Skeletal muscle tissue (tissue), 4 donors: Measurements from ENCODE around the gene ING5. TPM values are rescaled to one million over a fixed set of nuclear protein-coding genes. Genes with fewer than 3 reads are reported as not detected.
A peak's percentile ranks its signal among the peaks of the same experiment; 100 is the strongest.

Source experiments
- H3K27ac ChIP-seq: one replicate; pipeline ENCODE4 v1.7.0; 2013; ENCODE audit warnings: mild to moderate bottlenecking, low read depth, low read length, inconsistent platforms
- H3K27me3 ChIP-seq, 3 donors: one replicate each; pipeline ENCODE4 v1.7.0; 2013; ENCODE audit warnings: low read length in 3 of 3; ENCODE audit not compliant: control insufficient read depth in 3 of 3, insufficient read depth in 3 of 3
- H3K36me3 ChIP-seq, 3 donors: one replicate each; pipeline ENCODE4 v1.7.0; 2013; ENCODE audit warnings: low read length in 3 of 3; ENCODE audit not compliant: control insufficient read depth in 3 of 3, insufficient read depth in 3 of 3
- H3K4me1 ChIP-seq, 3 donors: one replicate each; pipeline ENCODE4 v1.7.0; 2013; ENCODE audit warnings: low read length in 3 of 3, mild to moderate bottlenecking in 3 of 3; ENCODE audit not compliant: control insufficient read depth in 3 of 3, insufficient read depth in 3 of 3
- H3K4me3 ChIP-seq, 3 donors: one replicate each; pipeline ENCODE4 v1.7.0; 2013; ENCODE audit warnings: low read length in 3 of 3
- H3K9ac ChIP-seq, 3 donors: one replicate each; pipeline ENCODE4 v1.7.0; 2013; ENCODE audit warnings: low read length in 3 of 3, mild to moderate bottlenecking in 3 of 3, moderate library complexity in 2 of 3, low read depth in 1 of 3
- H3K9me3 ChIP-seq, 3 donors: one replicate each; pipeline ENCODE4 v1.7.0; 2013; ENCODE audit warnings: low read length in 3 of 3; ENCODE audit not compliant: control insufficient read depth in 3 of 3
- total RNA-seq: library from RNA; depleted of rRNA; stranded (reverse); fragments of >200 nt; gene quantifications from one replicate; pipeline ENCODE4 v1.2.3, GENCODE V29; 2014
- donor health status: Osteomylitis.

ING5 gene
- total RNA-seq, 1 donor from 2014 or later: 16.7 TPM

DNA sequence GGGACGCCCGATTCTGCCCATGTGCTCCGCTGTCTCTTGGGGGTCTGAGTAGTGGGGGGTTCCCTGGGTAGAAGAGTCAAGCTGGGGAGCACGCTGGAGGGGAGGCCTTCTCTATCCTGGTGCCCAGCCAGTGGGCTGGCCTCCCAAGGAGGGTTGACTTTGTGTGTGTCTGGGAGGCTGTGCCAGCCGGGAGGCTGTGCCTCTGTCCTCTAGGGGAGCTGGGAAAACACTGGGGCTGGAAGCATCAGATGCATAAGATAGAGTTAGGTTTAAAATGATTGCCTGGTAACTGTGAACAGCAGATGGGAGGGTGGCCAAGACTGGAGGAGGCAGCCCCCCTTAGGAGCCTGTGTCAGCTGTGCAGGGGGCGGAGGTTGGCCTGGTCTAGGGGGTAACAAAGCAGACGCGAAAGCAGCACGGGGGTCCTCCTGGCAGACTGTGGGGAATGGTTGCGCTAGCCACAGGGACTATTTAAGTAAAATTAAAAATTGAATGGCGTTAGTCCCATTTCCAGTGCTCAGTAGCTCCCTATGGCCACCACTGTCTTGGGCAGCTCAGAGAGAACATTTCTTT, 1.3 kb downstream of the ING5 start:
- H3K36me3 ChIP-seq: peaks cover 16 to 20% (median 18%) of the 10 kb centered on the region in 3 donors
- peak overlapping the region; percentile 76 to 85 (median 81) for H3K9ac ChIP-seq
- H3K4me1 ChIP-seq: peaks cover 8 to 14% (median 12%) of the 10 kb centered on the region in 3 donors
- H3K9me3 ChIP-seq: peaks cover 0 to 3% (median 0%) of the 10 kb centered on the region in 3 donors
- peak overlapping the region; percentile 70 to 83 (median 83) for H3K4me3 ChIP-seq
- H3K27ac ChIP-seq: peak overlapping the region; percentile 71
- no peaks in the 10 kb centered on the region for H3K27me3 ChIP-seq

- H3K27ac ChIP-seq: no peak overlapping the region
Measured at GRCh38 chr2:241706537-241706936, 4.7 kb downstream of the ING5 start.

GRCh38 chr2:241708879-241709278, 7.0 kb downstream of the ING5 start:
- no peaks in the 10 kb centered on the region for H3K27me3 ChIP-seq
- no peak overlapping the region for H3K27ac ChIP-seq
- peaks cover 47 to 56% (median 52%) of the 10 kb centered on the region in 3 donors for H3K36me3 ChIP-seq
- H3K9me3 ChIP-seq: peaks cover 0 to 3% (median 0%) of the 10 kb centered on the region in 3 donors
- H3K4me3 ChIP-seq: no peak overlapping the region
- no peaks in the 10 kb centered on the region for H3K4me1 ChIP-seq
- H3K9ac ChIP-seq: no peak overlapping the region

More at GRCh38 chr2:241706537-241706936, 4.7 kb downstream of the ING5 start:
- Histone ChIP-seq H3K4me3 (no peak overlapping the region), H3K9ac (no peak overlapping the region), H3K36me3 (peaks cover 31 to 42% (median 41%) of the 10 kb centered on the region in 3 donors), H3K4me1 (peaks cover 8 to 10% (median 8%) of the 10 kb centered on the region in 3 donors), H3K9me3 (peaks cover 0 to 3% (median 0%) of the 10 kb centered on the region in 3 donors), H3K27me3 (no peaks in the 10 kb centered on the region)

DNA sequence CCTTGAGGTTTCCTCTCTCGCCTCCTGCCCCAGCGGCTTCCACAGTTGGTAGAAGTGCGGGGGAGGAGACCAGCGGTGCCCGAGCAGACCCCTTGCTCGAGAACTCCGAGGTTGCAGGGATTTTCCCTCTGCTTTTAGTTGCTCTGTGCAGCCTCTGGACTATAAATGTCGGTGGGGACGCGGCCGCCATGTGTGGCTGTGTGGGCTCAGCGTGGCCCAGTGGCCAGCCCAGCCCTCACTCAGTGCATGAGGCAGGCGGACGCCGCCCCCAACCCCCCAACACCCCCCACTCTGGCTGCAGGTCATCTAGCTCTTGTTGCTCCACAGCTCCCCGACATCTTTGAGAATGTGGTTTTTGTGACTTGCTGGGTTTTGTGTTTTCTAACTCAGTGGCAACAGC, 17.3 kb downstream of the ING5 start:
- Histone ChIP-seq H3K36me3 (peaks cover 50% of the 10 kb centered on the region in 3 donors), H3K4me3 (no peak overlapping the region), H3K9ac (no peak overlapping the region), H3K9me3 (no peaks in the 10 kb centered on the region), H3K27me3 (no peaks in the 10 kb centered on the region), H3K4me1 (no peaks in the 10 kb centered on the region), H3K27ac (no peak overlapping the region)

DNA sequence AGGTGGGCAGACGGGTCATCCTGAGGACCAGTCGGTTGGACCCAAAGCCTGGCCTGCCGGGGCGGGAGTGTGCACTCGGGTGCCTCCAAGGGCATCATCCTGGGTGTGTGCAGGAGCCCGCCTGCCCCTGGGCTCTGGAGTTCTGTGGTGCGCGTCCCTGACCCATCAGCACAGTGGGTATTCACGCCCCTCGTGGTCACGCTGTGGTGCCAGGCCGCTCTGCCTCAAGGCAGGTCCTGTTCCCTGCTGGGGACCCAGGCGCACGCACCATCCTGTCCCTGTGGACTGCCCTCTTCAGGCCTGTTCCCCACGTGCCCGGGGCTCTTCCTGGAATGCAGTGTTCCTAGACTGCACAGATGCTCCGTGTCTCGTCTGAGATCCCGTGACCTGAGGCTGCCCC, 18.3 kb downstream of the ING5 start:
- Histone ChIP-seq H3K4me3 (no peak overlapping the region), H3K27ac (no peak overlapping the region), H3K9ac (no peak overlapping the region), H3K4me1 (no peaks in the 10 kb centered on the region), H3K36me3 (peaks cover 47 to 48% (median 48%) of the 10 kb centered on the region in 3 donors), H3K9me3 (no peaks in the 10 kb centered on the region), H3K27me3 (no peaks in the 10 kb centered on the region)

GRCh38 chr2:241720560-241720959, 18.7 kb downstream of the ING5 start:
- no peaks in the 10 kb centered on the region for H3K4me1 ChIP-seq
- H3K4me3 ChIP-seq: no peak overlapping the region
- no peak overlapping the region for H3K27ac ChIP-seq
- no peaks in the 10 kb centered on the region for H3K9me3 ChIP-seq
- no peaks in the 10 kb centered on the region for H3K27me3 ChIP-seq
- peaks cover 47 to 48% (median 48%) of the 10 kb centered on the region in 3 donors for H3K36me3 ChIP-seq
- no peak overlapping the region for H3K9ac ChIP-seq

GRCh38 chr2:241721852-241722251, 20.0 kb downstream of the ING5 start:
- Histone ChIP-seq H3K4me3 (no peak overlapping the region), H3K9ac (no peak overlapping the region), H3K9me3 (no peaks in the 10 kb centered on the region), H3K4me1 (no peaks in the 10 kb centered on the region), H3K36me3 (peaks cover 43 to 51% (median 47%) of the 10 kb centered on the region in 3 donors), H3K27ac (no peak overlapping the region), H3K27me3 (no peaks in the 10 kb centered on the region)

DNA sequence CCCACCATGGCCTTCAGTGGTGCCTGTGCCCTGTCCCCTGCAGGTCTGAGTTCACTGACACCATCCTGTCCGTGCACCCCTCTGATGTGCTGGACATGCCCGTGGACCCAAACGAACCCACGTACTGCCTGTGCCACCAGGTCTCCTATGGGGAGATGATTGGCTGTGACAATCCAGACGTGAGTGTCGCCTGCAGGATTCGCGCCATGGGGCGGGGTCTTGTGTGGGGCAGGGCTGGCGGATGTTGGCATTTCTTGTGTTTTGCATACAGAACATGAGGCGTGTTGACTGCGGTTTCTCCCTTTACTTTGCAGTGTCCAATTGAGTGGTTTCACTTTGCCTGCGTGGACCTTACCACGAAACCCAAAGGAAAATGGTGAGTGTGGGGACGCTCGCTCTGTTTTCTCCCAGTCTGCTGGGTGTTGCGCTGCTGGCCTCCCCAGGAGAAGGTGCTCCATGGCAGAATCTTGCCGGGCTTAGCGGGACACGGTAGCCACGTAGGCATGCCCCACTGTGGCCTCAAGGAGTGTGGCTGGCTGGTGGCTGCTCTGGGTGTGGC, 21.1 kb downstream of the ING5 start:
- Histone ChIP-seq H3K4me3 (no peak overlapping the region), H3K9me3 (no peaks in the 10 kb centered on the region), H3K9ac (no peak overlapping the region), H3K27me3 (no peaks in the 10 kb centered on the region), H3K27ac (no peak overlapping the region), H3K36me3 (peaks cover 42 to 51% (median 47%) of the 10 kb centered on the region in 3 donors), H3K4me1 (peaks cover under 1 to 2% (median 1%) of the 10 kb centered on the region in 3 donors)

DNA sequence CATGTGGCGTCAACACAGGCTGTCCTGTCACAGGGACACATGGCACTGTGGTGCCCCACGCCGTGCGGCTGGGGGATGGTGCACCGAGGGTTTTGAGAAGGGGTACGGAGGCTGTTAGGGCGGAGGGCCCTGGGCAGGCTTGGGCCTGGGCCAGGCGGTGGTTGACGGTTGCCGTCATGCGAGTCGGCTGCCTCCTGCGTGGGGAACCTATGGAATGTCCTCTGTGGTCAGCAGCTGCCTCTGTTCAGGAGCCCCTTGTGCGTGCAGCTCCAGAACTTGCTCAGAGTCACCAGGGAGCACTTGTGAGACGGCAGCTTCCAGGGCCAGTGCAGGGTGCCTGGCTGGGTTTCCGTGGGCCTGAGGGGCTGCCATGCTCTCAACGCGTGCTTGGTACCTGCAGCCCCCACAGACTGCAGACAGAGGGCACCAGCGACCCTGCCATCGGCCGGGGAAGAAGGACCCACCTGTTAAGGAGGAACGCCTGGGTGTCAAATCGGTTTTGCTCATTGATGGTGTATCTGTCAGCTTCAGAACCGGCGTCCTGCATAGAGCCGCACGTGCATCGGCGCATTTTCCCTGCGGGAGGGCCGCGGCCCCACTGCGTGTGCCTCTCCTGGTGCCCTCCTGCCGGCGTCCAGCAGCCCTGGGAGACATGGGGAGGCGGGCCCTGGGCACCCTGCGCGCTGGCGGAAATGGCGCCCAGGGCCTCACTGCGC, 22.6 kb downstream of the ING5 start:
- Histone ChIP-seq H3K4me3 (no peak overlapping the region), H3K9ac (no peak overlapping the region), H3K9me3 (no peaks in the 10 kb centered on the region), H3K27me3 (no peaks in the 10 kb centered on the region), H3K4me1 (peaks cover 13% of the 10 kb centered on the region in 3 donors), H3K36me3 (peaks cover 38 to 45% (median 40%) of the 10 kb centered on the region in 3 donors), H3K27ac (no peak overlapping the region)
